Prostate gland (tissue), 2 donors: ENCODE data around the gene DOCK2.

ENCODE experiments used
- CTCF ChIP-seq, 4 experiments: fragments of 200-600 bp in 2 of 4; fragments of 450-650 bp in 2 of 4; sonication (generic) in 2 of 4; IDR thresholded peaks; 1 replicate in 3 of 4; 2 replicates in 1 of 4; pipeline ENCODE4 v1.5.1; 2016 to 2019; ENCODE audit warnings: antibody characterized with exemption in 4 of 4, mild to moderate bottlenecking in 2 of 4, moderate library complexity in 2 of 4
- POLR2A ChIP-seq: fragments of 450-650 bp; IDR thresholded peaks from one replicate; pipeline ENCODE4 v1.6.1; 2016; ENCODE audit warnings: antibody characterized with exemption, mild to moderate bottlenecking
- POLR2AphosphoS5 ChIP-seq: sonication (generic); formaldehyde crosslinking; IDR thresholded peaks from one replicate; pipeline ENCODE4 v1.6.1; 2017; ENCODE audit warnings: antibody characterized with exemption

- TF ChIP-seq CTCF (IDR thresholded peaks at IDR 0.05) (no peak), POLR2AphosphoS5 (no peak), POLR2A (no peak)
These were observed 418.5 kb downstream of the DOCK2 start for GRCh38 chr5:170055606-170056005.
